ENCODE results near the gene REXO5. TPM values are rescaled to one million over a fixed set of nuclear protein-coding genes. Genes with fewer than 3 reads are reported as not detected.

REXO5 gene
- total and polyA plus RNA-seq, 10 of the 15 experiments (the other 5 are each of a cell fraction or from before 2014, with no cell fraction given): 3.8 to 15.5 (median 10.1) TPM

DNA sequence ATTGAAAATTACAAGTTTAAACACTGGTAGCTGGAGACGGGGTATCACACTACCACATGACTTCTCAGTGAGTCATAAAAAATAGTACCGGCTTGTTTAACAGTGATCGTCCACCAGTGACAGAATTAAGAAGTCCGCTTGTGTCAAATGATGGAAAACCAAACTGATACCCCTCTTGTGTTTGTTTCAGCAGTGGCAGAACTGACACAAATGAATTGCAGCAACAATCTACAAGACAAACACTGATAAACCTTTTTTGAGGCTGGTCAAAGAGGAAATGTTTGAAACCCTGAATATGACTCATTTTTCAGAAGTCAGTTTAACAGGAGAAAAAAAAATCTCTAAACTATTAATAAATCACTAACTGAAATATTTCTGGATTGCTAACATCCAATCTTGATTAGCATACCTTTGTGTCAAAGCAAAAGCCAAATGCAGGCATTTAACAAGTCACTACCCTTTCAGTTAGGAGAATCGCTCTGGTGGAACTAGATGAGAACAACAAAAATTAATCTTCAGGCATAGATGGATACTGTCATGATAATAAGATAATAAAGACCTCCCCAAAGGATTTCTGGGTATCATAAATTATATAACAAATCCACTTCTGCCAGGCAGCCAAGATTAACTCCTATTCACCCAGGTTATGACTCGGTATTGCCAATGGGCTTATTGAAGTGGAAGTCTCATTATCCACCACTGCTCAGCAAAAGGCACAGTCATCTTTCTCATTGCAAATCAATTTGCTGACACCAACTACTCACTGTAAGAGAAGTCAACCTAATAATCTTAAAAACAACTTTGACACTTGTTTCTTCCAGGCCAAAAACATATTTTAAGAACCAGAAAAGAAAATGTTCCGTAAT is 73.1 kb downstream of the REXO5 start:
- ChIA-PET POLR2A (interaction anchor here (0.8 to 1.9 kb wide), 6 partner anchors 14 to 24 kb away, joined by 3 to 9 read pairs (median 6); partner anchors contain the start of genes DCUN1D3 and LYRM1), CTCF (interaction anchor here (0.9 to 2.2 kb wide), 4 partner anchors 11 to 28 kb away, joined by 3 to 9 read pairs (median 4); no protein-coding TSS in a partner anchor), RAD21 (ENCODE audit: unreplicated experiment) (interaction anchor here (0.8 to 2.2 kb wide), 7 partner anchors 12 to 139 kb away, joined by 3 to 15 read pairs (median 4); no protein-coding TSS in a partner anchor), SMC1A (ENCODE audit: uncharacterized antibody, unreplicated experiment) (interaction anchor here (1.0 to 6.1 kb wide), 11 partner anchors 14 to 107 kb away, joined by 3 to 83 read pairs (median 6); partner anchors contain the start of genes DCUN1D3 and LYRM1)
- peak; percentile 71 for DNase-seq (ENCODE audit: low read depth, low spot score)
- Histone ChIP-seq H3K9me3 (replicated peaks; ENCODE audit: control insufficient read depth, insufficient read depth, low read length) (no peaks in the 10 kb centered on the region), H3K4me2 (ENCODE audit: control insufficient read depth, insufficient read depth) (peak overlapping the region; percentile 73), H3K9ac (ENCODE audit: control insufficient read depth, insufficient read depth, low read length) (no peak overlapping the region), H3K4me3 (peak overlapping the region; percentile 17; the same call in 1 of the 2 replicates), H2AFZ (ENCODE audit: control insufficient read depth, low read depth, low read length) (no peak overlapping the region; the same call in 1 of the 2 replicates), H3K27ac (ENCODE audit: control insufficient read depth, insufficient read depth) (peak overlapping the region; percentile 60), H4K20me1 (ENCODE audit: control insufficient read depth, insufficient read depth) (no peaks in the 10 kb centered on the region), H3K27me3 (replicated peaks in 1 of 2; ENCODE audit: control insufficient read depth in 2 of 2, insufficient read depth in 2 of 2, low read length in 1 of 2) (no peaks in the 10 kb centered on the region), H3K4me1 (ENCODE audit: control insufficient read depth, insufficient read depth, low read length) (peaks cover 32% of the 10 kb centered on the region), H3K36me3 (ENCODE audit: control insufficient read depth in 2 of 2, insufficient read depth in 2 of 2, low read length in 1 of 2) (no peaks in the 10 kb centered on the region), H3K79me2 (ENCODE audit: control insufficient read depth, insufficient read depth, low read length) (peaks cover 13% of the 10 kb centered on the region)
- FAIRE-seq: peak; percentile 38
- WGBS (ENCODE audit: insufficient coverage, insufficient replicate concordance, low lambda C conversion rate, missing lambda C conversion rate): 25% methylated on average over 7 of the region's 7 CpGs
- no TSS peak for BruUV-seq (replicated peaks)
- in situ Hi-C loops (cut with MboI) (no loop called here), intact Hi-C loops (cut with micrococcal nuclease; ENCODE audit: unreplicated experiment) (no loop called here)
- peak; percentile 70 for ATAC-seq
- TF ChIP-seq SIN3A (IDR thresholded peaks at IDR 0.05; ENCODE audit: low read depth, low read length) (no peak), SREBF1 (IDR thresholded peaks at IDR 0.05; ENCODE audit: low read length) (no peak), NBN (IDR thresholded peaks at IDR 0.05) (no peak), RBBP5 (conservative IDR thresholded peaks at IDR 0.05) (no peak), MTA2 (IDR thresholded peaks at IDR 0.05; ENCODE audit: low read depth) (peak; percentile 43; the same call in 1 of the 2 replicates), NR2F1 (conservative IDR thresholded peaks at IDR 0.05) (no peak), GATAD2B (conservative IDR thresholded peaks at IDR 0.05; ENCODE audit: low read depth) (no peak), CHD1 (IDR thresholded peaks at IDR 0.05; ENCODE audit: low read depth, low read length) (no peak), FOXK2 (IDR thresholded peaks at IDR 0.05) (no peak), MEF2A (IDR thresholded peaks at IDR 0.05; ENCODE audit: insufficient read depth, low read depth, low read length) (no peak), SMARCA5 (IDR thresholded peaks at IDR 0.05) (no peak)
- TF ChIP-seq, protein P1, sequence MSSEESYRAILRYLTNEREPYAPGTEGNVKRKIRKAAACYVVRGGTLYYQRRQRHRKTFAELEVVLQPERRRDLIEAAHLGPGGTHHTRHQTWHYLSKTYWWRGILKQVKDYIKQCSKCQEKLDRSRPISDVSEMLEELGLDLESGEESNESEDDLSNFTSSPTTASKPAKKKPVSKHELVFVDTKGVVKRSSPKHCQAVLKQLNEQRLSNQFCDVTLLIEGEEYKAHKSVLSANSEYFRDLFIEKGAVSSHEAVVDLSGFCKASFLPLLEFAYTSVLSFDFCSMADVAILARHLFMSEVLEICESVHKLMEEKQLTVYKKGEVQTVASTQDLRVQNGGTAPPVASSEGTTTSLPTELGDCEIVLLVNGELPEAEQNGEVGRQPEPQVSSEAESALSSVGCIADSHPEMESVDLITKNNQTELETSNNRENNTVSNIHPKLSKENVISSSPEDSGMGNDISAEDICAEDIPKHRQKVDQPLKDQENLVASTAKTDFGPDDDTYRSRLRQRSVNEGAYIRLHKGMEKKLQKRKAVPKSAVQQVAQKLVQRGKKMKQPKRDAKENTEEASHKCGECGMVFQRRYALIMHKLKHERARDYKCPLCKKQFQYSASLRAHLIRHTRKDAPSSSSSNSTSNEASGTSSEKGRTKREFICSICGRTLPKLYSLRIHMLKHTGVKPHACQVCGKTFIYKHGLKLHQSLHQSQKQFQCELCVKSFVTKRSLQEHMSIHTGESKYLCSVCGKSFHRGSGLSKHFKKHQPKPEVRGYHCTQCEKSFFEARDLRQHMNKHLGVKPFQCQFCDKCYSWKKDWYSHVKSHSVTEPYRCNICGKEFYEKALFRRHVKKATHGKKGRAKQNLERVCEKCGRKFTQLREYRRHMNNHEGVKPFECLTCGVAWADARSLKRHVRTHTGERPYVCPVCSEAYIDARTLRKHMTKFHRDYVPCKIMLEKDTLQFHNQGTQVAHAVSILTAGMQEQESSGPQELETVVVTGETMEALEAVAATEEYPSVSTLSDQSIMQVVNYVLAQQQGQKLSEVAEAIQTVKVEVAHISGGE (CRISPR knock-in tag; IDR thresholded peaks at IDR 0.05): no peak
- TF ChIP-seq, protein P2, sequence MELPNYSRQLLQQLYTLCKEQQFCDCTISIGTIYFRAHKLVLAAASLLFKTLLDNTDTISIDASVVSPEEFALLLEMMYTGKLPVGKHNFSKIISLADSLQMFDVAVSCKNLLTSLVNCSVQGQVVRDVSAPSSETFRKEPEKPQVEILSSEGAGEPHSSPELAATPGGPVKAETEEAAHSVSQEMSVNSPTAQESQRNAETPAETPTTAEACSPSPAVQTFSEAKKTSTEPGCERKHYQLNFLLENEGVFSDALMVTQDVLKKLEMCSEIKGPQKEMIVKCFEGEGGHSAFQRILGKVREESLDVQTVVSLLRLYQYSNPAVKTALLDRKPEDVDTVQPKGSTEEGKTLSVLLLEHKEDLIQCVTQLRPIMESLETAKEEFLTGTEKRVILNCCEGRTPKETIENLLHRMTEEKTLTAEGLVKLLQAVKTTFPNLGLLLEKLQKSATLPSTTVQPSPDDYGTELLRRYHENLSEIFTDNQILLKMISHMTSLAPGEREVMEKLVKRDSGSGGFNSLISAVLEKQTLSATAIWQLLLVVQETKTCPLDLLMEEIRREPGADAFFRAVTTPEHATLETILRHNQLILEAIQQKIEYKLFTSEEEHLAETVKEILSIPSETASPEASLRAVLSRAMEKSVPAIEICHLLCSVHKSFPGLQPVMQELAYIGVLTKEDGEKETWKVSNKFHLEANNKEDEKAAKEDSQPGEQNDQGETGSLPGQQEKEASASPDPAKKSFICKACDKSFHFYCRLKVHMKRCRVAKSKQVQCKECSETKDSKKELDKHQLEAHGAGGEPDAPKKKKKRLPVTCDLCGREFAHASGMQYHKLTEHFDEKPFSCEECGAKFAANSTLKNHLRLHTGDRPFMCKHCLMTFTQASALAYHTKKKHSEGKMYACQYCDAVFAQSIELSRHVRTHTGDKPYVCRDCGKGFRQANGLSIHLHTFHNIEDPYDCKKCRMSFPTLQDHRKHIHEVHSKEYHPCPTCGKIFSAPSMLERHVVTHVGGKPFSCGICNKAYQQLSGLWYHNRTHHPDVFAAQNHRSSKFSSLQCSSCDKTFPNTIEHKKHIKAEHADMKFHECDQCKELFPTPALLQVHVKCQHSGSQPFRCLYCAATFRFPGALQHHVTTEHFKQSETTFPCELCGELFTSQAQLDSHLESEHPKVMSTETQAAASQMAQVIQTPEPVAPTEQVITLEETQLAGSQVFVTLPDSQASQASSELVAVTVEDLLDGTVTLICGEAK (IDR thresholded peaks at IDR 0.05; ENCODE audit: borderline replicate concordance): no peak
- TF ChIP-seq, protein P3, sequence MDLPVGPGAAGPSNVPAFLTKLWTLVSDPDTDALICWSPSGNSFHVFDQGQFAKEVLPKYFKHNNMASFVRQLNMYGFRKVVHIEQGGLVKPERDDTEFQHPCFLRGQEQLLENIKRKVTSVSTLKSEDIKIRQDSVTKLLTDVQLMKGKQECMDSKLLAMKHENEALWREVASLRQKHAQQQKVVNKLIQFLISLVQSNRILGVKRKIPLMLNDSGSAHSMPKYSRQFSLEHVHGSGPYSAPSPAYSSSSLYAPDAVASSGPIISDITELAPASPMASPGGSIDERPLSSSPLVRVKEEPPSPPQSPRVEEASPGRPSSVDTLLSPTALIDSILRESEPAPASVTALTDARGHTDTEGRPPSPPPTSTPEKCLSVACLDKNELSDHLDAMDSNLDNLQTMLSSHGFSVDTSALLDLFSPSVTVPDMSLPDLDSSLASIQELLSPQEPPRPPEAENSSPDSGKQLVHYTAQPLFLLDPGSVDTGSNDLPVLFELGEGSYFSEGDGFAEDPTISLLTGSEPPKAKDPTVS (IDR thresholded peaks at IDR 0.05; ENCODE audit: low read depth, low read length): no peak
